Stimulated activated CD8-positive, alpha-beta memory T cell treated with anti-CD3 and anti-CD28 coated beads, Interleukin-15, amount 100 ng/mL, for 4 hours (primary cell): ENCODE results near the gene HACL1.

Experiments used
- DNase-seq, 2 donors: peaks; one replicate each; pipeline ENCODE4 v3.0.0-alpha.2; 2020; ENCODE audit warnings: low read depth in 2 of 2

HACL1 gene

GRCh38 chr3:15601399-15602145 lies at the start of gene HACL1, which contains the start of gene BTD:
Gene HACL1 (minus strand): TSS chr3:15601569. CDS start chr3:15601463, 106 bp downstream.
Gene BTD (plus strand): TSS chr3:15601745. CDS start chr3:15635440, 33,695 bp downstream.
- DNase-seq: peak; percentile 97

- DNase-seq: no peak
Observed at GRCh38 chr3:15649858-15650257, 48.5 kb upstream of the HACL1 start.

- DNase-seq: no peak
Observed at GRCh38 chr3:15649341-15649740, 48.0 kb upstream of the HACL1 start.

DNA sequence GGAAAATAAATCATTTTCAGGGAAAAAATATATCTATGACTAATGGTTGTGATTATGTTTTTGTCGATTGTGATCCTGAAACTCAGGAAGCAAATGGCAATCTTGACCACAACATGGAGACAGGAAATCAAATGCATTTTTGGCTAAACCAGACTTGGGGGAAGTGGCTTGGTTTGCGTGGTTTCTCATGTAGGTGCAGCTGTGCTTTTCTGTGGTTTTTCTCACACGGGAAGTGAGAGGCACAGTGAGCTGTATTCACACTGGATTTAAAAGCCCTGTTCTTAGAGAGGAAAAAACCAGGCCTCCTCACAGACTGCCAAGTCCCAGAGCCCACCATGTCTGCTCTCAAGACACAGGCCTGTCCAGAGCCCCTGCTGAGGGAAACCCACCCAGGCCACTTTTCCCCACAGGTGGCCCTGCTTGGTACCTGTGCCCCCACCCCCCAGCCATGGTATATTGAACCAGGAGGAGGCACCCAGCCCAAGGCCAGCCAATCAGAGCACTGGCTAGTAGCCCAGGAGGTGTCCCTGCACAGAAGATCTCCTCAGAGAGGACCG lies 46.3 kb upstream of the HACL1 start:
- DNase-seq: peak in 1 of 2 donors; percentile 37

- no peak for DNase-seq
Observed at GRCh38 chr3:15646851-15647511, 45.6 kb upstream of the HACL1 start.

DNA sequence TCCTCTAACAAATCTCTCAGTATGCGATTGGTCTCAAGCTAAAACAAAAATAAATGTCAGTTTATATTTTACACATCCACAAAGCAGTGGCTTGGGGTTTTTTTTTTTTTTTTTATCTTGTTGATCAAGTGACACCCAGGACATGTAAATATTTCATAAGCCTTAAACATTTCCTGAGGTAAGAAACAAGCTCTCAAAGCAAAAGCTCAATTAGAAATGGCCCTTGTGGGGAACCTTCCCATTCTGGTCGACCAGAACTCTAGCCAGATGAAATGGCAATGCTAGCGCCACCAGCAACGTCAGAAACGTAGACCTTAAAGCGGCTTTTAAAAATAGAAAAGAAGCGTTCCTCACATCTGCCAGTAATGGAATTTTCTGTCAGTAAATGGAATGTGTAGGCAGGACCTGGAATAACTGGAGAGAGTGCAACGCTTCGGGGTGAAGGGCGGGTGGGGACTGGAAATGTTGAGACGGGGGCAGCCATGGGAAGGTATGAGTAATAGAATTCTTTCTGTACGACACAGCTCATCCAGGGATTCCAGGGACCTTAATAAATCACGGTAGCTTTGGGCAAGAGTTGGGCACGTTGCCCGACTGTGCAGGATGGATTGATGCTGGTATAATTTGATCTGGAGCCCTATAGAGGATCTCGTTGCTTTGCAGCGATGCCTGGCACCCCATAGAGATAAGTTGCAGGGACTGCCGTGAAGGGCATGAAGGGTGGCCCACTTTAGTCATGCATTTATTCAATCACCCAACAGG lies 44.6 kb upstream of the HACL1 start:
- DNase-seq: no peak

DNA sequence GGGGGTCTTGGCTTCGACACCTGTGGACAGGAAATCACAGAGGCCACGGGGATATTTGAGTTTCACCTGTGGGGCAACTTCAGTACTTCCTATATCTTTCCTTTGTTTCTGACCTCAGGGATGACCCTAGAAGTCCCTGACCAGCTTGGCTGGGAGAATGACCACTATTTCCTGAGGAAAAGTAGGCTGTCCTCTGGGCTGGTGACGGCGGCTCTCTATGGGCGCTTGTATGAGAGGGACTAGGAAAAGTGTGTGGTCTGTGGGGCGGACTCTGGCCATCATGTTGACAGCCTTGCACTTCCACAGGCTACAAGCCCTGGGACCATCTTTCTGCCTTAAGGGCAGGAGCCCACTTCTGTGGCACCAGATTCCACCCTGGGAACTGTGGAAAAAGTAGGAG lies 43.9 kb upstream of the HACL1 start:
- DNase-seq: no peak

- no peak for DNase-seq
Observed at GRCh38 chr3:15638891-15639262, 37.5 kb upstream of the HACL1 start.

- no peak for DNase-seq
Observed at GRCh38 chr3:15638193-15638890, 37.0 kb upstream of the HACL1 start.

DNA sequence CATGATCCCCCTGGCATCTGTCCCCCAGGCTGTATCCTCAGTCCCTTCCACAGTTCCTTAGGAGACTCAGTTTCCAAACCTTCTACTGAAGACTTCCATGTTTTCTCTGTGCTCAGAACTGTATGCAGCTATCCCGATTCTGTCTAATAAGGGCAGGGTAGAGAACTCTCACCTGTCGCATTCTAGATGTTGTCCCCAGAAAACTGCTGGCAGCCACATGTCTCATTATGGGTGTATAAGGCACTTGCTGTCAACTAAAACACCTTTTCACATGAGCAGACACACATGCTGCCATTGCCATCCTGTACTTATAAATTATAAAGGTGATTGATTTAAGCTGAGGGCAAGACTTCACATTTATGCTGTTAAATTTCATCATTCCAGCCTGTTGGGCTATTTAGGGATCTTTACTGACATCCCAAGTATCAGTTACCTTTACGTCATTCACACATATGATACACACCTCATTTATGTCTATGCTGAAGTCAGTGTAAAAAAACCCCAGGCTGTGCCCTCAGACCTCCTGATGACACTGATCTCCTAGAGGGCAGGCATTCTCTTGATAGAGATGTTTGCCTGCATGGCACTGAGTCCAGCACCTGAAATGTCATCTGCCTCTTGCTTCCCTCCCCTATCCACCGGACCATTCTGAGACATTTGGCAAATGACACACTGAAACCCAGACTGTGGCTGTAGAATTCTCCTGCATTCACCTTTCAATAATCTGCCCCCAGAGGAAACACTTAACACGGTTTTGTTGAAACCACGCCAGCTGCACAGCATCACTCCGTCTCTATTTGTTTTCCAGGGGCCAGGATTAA lies 36.0 kb upstream of the HACL1 start:
- no peak for DNase-seq

DNA sequence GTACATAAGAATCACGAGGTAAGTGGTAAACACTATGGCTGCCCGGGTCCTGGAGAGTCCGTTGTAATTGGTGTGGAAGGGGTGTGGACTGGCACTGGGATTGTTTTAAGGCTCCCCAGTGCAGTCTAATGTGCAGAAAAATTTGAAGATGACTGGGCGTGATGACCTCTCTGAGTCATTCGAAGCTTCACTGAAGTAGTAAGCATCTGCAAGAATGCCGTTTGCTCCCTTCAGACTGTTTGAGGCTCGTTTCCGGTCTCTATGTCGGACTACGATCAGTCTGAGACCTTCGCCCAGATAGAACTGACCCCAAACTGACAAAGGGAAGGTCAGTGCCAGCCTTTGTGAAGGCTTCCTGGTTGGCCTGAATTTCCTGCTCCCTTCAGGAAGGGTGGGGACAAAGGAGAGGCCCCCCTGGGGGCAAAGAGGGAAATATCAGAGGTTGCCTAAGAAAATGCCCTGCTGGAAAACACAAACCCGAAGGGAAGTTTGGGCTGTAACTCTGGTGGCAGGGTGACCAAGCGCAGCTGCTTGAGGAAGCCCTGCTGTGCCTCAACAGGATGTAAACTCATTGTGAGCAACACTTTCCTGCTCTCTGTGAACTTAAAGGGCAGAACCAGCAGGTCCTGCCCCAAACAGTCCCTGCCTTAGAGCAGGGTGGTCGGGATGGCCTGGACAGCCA lies 34.8 kb upstream of the HACL1 start:
- DNase-seq: no peak

DNA sequence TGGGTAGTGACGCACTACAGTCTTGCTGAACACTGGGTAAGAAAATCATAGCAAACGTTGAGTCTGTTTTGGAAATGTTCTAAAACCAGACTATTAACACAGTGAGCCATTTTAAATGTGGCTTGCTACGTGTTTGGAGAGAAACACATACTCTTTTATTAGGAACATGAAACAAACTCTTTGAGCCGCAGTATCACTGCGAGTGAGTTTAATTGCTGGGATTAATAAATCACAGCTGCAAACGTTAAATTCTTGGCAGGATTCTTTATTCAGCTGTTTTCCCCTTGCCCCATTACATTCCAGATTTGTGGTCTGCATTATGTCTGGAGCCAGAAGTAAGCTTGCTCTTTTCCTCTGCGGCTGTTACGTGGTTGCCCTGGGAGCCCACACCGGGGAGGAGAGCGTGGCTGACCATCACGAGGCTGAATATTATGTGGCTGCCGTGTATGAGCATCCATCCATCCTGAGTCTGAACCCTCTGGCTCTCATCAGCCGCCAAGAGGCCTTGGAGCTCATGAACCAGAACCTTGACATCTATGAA lies 33.8 kb upstream of the HACL1 start:
- DNase-seq: no peak

GRCh38 chr3:15634671-15635070 lies 33.3 kb upstream of the HACL1 start:
- DNase-seq: no peak

- no peak for DNase-seq
Observed at GRCh38 chr3:15633766-15634598, 32.6 kb upstream of the HACL1 start.

DNA sequence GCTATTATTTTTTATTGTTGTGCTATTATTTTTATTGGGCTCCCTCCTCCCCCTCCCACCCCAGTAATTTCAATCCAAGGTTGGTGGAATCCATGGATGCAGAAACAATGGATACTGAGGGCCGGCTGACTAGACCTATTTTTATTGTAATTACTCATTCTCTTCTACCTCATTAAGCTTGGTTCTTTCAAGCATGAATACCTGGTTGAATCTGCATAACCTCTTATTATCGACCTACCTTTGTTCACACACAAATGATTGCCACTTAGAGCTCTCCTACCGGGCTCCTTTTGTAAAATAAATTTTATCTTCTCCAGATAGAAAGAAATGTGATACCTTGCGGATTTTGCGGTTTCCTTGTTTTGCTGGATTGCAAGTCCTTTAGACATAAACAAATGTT lies 31.8 kb upstream of the HACL1 start:
- no peak for DNase-seq

- DNase-seq: no peak
Observed at GRCh38 chr3:15632212-15632580, 30.8 kb upstream of the HACL1 start.

DNA sequence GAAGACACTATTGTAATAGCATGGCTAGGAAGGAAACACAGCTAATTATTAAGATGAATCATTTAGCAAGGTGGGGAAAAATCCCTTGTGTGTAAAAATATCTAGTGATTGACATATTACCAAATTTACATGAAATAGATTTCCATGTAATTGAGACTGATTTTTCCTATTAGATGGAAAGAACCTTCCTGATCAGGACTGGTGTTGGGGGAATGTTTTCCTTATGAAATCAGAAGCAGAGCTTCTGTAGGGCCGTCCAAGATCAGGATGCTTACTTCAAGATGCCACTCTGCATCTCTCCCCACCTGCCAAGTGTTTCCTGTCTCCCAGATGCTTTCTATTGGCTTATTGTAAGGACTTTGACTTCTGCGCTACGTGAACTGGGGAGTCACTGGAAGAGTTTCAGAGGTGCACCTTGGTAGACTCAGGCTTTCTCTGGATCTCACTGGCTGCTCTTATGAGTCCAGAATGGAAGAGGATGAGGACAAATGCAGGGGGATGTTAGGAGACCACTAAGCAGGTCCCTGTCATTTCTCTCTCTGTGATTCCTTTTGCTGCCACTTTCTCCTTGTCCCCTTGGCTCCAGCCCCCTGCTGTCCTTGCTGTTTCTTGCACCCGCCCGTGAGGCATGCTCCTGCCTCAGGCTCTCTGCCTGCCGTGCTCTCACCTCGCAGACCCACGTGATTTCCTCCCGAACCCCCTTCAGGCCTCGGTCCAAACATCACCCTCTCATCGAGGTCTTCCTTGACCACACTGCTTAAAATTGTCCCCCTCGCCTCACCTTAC lies 30.2 kb upstream of the HACL1 start:
- no peak for DNase-seq

DNA sequence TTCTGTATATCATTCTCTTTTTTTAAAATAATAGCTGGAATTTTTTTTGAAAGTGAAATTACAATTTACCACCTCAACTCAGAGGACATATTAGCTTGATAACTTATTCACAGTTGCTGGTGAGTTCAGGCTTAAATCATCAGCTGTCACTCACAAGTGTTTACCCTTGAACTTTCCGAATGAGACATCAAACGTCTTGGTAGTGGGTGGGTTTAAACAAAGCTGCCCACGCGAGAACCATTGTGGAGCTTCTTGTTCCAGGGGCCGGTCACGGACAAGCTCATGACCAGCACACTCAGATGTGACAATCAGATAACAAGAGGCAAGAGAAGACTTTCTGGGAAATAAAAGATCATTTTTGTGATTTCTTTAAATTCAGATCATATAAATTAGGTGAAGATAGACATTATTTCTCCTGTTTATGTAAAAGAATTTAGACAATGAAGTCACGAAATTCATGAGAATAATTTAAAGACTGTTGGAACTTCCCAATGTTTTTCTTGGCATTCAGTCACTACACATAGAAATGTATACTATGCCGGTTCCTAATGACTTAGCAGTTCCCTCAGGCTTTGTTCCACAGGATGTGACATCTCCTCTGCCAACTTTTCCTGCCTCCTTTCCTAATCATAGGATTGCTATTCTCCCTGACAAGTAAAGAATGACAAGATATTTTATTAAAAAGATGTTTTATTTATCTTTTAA lies 29.4 kb upstream of the HACL1 start:
- no peak for DNase-seq
